Central memory CD4-positive, alpha-beta T cell (primary cell): ENCODE data around the gene ISCA1.

Source experiments
- DNase-seq: peaks from one replicate; pipeline ENCODE4 v3.0.0; 2022

The ISCA1 gene

GRCh38 chr9:86282979-86283535 is 719 bp upstream of the ISCA1 start:
- DNase-seq = no peak

DNA sequence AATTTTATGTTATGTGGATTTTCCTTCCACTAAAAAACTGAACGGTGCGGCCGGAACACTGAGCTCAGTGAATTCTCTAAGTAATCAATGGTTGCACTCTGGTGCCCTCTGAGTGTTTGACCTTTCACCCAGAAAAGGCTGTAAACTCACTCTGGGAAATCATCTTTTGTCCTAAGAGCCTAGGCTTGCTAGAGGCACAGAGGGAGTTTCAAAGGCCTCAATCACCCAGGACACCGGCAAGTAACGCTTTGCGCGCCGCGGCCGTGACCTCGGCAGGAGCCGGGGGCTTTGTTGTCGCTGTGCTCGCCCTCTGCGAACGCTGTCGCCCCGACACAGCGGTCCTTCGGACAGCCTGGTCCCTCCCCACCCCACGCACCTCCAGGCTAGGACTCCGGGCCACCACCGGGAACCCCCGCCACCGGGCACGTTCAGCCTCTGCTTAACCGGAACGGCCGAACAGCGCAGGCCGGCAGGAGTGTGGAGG is 703 bp downstream of the ISCA1 start:
- DNase-seq = no peak

DNA sequence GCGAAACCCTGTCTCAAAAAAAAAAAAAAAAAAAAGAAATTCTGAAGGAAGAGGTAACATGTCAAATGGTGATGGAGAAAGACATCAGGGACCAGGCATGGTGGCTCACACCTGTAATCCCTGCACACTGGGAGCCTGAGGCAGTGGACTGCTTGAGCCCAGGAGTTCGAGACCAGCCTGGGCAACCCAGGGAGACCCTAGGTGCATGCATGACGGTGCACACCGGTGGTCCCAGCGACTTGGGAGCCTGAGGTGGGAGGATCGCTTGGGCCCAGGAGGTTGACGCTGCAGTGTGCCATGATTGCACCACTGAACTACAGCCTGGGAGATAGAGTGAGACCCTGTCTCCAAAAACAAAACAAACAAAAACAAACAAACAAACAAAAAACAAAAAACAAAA is 1.8 kb downstream of the ISCA1 start:
- DNase-seq = no peak

DNA sequence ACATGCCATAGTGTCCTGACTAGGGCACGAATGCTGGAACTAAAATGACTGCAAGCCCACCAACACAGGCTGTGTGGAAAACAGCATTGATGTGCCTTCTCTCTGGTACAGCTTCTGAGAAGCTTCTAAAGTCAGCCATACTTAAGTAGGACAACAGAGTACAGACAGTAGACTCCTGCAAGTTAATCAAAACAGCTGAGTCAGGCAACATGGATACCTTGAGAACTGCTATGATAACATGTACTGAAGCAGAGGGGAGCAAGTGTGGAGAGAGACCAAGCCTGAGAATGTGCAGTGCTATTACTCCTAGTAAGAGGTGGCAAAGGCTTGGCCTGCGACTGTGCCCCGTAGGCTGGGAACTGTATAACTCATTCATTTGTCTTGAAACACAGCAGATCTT is 2.5 kb downstream of the ISCA1 start:
- no peak for DNase-seq

GRCh38 chr9:86277072-86277471 is 5.3 kb downstream of the ISCA1 start:
- no peak for DNase-seq

DNA sequence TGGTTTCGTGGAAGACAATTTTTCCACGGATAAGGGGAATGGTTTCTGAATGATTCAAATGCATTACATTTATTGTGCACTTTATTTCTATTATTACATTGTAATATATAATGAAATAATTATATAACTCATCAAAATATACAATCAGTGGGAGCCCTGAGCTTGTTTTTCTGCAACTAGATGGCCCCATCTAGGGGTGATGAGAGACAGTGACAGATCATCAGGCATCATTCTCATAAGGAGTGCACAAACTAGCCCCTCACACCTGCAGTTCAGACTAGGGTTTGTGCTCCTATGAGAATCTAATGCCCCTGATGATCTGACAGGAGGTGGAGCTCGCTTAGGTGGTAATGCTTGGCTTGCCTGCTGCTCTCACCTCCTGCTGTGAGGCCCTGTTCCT is 6.4 kb downstream of the ISCA1 start:
- DNase-seq = no peak

DNA sequence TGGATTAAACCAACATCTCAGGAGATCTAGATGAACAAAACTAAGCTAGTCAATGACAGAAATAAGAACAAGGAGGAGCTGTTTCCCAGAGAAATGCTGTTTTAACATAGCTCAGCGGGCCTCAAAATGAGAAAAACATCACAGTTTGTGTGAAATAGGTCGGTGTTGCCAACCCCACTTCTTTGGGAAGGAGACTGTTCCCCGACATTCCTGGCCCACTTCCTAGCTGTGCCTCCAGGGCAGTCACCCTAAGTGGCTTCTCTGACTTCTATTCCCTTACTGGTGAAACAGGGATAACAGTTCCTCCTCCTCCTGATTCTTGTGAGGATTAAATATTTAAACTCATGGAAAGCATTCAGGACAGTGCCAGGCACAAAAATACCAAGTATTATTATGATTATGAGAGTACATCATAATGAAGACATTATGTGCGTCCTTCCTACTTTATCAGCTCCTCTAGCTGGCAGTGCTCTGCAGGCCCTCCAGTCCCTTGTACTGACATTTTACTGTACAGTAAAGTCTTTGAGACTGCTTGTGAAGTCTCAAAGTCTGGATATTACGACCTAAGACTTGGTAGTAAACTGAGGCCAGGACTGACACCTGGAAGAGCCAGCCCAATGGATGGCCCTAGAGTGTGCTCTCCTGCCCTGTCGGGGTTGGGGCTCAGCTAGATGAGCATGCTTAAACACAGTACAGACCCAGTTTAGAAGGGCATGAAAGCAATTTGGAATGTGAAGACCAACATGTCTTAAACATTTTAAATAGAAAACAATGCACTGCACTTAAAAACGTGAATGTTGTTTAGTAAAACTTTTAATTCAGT is 7.3 kb downstream of the ISCA1 start:
- DNase-seq = no peak

DNA sequence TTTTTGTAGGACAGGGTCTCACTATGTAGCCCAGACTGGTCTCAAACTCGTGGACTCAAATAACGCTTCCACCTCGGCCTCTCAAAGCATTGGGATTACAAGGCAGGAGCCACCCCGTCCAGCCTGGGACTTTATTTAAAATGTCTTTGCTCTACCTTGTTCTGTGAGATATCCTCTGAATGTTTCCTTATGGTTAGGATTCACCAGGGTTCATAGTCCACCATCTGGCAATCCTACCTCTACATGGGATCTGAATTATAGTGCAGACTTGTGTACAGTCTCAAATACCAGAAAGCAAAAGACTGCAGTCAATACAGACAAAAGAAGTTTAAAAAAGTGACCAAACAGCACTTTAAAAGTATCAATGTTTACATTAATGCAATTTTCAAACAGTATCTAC is 10.1 kb downstream of the ISCA1 start:
- DNase-seq = no peak

DNA sequence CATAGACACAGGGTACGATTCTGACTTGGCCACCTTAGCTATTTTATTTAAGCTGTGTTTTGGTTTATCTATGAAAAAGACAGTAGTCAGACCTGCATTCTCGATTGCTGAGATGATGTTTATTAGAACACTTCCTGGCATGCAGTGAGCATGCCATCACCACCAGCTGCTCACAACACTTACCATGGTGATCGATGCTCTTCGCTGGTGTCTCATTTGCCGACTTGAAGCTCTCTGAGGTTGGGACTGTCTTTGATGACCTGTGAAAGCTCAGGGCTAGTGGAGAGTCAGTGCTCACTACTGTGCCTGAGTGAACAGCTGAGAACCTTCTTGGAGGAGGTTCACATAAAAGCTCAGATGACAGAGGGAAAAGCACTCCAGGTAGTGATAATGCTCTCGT is 18.5 kb downstream of the ISCA1 start:
- no peak for DNase-seq

DNA sequence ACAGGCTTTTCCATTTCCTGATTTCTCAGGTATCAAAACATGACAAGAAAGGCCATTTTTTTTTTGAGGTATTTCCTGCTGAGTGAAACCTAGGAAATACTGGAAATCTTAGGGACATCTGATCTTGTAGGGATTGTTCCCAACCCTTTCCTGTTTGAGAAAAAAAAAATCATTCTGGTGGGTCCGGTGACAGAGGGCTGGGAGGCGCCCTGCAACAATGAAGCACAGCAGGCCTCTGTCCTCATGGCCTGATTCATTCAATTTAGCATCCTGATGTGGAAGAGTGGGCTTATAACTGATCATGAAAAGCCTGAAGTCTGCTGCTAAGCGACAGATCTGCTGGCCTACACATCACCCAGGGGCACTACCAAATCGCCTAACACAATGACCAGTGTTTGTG is 19.8 kb downstream of the ISCA1 start:
- DNase-seq = no peak

DNA sequence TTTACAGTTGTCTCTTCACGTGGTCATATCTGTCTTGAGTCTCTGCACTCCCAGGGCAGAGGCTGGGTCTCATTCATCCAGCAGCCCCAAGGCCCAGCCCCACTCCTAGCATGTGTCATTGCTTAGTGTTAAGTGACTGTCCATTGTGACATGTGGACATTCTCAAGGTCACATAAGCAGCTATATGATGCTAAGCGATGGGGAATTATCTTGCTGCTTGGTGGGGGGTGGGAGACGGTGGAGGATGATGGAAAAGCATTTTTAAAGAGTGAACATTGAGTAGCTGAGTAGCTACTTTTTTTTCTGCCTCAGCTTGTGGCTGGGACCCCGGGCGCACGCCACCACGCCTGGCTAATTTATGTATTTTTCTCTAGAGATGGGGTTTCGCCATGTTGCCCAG is 22.8 kb downstream of the ISCA1 start, which contains the start of gene C9orf153:
Gene C9orf153 (minus strand): TSS at position 101 of the 400 bp plus-strand sequence. CDS start 30,054 bp downstream, outside the sequence.
- no peak for DNase-seq

DNA sequence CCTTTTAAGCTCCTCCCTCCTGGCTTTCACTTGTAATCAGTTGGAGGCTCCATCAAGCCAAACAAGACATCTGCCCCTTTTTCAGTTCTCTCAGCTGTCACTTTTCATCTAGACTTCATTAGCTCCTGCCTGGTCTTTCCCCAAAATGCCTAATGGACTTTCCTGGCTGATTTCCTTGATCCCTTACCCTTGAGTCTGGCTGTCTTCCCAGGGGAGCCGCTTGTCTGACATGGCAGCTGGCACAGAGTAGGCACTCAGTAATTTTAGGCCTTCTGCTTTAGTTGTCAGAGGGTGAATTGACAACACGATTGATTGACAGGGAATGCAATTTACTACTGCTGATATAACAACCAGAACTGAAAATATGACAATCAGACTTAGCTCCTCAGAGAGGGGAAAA is 24.9 kb downstream of the ISCA1 start:
- DNase-seq = no peak

GRCh38 chr9:86256653-86257052 is 25.7 kb downstream of the ISCA1 start:
- no peak for DNase-seq

- DNase-seq = no peak
Observed at GRCh38 chr9:86253577-86253976, 28.8 kb downstream of the ISCA1 start.

DNA sequence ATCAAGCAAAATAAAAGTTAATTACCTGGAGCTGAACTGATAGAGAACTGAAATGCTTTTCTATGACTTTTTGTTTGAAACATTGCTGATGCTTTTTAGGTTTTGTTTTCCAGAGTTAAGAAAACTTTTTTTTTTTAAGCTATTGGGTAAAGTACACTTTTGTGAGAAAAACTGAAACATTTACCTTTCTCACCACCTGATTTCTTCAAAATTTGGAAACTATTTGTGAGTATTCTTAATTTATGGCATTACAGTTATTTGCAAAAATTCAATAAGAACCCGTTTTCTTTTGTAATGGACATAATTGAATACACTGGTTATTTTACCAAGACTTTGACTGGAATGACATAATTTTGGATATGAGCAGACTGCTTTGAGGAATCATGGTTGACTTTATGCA is 29.5 kb downstream of the ISCA1 start:
- no peak for DNase-seq

- DNase-seq = no peak
Observed at GRCh38 chr9:86250123-86250522, 32.2 kb downstream of the ISCA1 start.

GRCh38 chr9:86248746-86249145 is 33.6 kb downstream of the ISCA1 start:
- no peak for DNase-seq

- no peak for DNase-seq
Observed at GRCh38 chr9:86246752-86247161, 35.6 kb downstream of the ISCA1 start.

DNA sequence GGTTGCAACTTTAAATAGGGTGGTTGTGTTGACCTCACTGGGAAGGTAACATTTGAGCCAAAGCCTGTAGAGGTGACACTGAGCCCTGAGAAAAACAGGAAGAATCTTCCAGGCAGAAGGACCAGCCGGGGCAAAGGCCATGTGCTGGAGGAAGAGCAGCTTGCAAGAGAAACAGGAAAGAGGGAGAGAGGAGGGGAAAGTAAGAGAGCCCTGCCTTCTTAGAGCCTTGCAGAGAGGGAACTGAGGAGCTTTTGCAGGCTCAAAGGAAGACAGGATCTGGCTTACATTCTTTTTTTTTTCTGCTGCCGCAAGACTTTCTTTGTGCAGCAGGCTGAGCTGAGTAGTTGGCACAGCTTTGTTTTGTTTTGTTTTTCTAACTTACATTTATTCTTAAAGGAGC is 40.3 kb downstream of the ISCA1 start:
- no peak for DNase-seq

GRCh38 chr9:86241216-86241615 is 41.1 kb downstream of the ISCA1 start:
- no peak for DNase-seq

DNA sequence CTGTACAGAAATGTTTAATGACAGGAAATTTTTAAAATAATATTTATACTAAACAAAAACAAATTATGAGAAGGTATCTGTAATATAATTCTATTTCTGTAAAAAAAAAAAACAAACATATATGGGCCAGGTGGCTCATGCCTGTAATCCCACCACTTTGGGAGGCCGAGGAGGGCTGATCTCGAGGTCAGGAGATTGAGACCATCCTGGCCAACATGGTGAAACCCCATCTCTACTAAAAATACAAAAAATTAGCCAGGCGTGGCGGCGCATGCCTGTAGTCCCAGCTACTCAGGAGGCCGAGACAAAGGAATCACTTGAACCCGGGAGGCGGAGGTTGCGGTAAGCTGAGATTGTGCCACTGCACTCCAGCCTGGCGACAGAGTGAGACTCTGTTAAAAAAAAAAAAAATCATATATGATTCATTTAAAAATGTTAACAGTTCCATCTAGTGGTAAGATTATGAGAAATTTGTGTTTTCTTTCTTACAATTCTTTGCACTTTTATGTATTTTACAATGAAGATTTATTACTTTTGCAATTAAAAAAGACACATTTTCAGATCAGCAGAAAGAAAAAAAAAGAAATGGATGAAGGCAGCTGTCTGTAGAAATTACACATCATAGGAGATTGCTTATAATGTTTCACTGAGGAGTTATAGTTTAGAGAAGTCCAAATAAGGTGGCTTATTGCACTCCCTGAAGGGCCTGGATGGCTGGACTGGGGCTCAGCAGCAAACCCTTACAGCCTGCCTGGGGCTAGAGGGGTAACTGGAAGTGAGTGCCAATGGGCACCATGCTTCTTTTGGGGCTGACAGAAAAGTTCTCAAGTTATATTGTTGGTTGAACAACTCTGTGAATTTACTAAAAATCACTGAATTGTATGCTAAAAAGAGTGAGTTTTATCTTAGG is 43.2 kb downstream of the ISCA1 start:
- DNase-seq = no peak

DNA sequence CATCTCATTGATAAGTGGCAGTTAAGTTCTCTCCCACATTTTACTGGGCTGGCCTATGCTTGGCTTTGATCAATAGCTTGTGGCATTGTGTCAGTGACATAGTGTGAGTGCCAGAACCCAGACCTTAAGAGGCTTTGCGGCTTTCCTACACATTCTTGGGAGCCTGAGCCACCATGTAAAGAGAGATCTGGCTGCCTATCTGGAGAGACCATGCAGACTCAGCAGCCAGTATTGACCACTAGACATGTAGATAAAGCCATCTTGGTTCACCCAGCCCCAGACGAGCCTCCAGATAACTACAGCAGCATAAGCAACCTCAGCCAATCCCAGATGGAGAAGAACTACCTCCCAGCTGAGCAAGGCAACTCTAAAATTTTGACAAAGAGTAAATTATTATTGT is 51.5 kb downstream of the ISCA1 start:
- DNase-seq = no peak

GRCh38 chr9:86222667-86223066 is 59.7 kb downstream of the ISCA1 start:
- DNase-seq = no peak
